NCI-H1694 (cell line): ENCODE data around the gene SYCE3.
"Not testable (repeated sequence)": the region's sequence is repeated elsewhere in the genome, so short reads cannot be mapped to it uniquely, and the experiment has no call there.

Source experiments
- DNase-seq: peaks from one replicate; lab custom pipeline; 2025; lab: John Stamatoyannopoulos, UW

SYCE3 gene, protein sequence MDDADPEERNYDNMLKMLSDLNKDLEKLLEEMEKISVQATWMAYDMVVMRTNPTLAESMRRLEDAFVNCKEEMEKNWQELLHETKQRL

DNA sequence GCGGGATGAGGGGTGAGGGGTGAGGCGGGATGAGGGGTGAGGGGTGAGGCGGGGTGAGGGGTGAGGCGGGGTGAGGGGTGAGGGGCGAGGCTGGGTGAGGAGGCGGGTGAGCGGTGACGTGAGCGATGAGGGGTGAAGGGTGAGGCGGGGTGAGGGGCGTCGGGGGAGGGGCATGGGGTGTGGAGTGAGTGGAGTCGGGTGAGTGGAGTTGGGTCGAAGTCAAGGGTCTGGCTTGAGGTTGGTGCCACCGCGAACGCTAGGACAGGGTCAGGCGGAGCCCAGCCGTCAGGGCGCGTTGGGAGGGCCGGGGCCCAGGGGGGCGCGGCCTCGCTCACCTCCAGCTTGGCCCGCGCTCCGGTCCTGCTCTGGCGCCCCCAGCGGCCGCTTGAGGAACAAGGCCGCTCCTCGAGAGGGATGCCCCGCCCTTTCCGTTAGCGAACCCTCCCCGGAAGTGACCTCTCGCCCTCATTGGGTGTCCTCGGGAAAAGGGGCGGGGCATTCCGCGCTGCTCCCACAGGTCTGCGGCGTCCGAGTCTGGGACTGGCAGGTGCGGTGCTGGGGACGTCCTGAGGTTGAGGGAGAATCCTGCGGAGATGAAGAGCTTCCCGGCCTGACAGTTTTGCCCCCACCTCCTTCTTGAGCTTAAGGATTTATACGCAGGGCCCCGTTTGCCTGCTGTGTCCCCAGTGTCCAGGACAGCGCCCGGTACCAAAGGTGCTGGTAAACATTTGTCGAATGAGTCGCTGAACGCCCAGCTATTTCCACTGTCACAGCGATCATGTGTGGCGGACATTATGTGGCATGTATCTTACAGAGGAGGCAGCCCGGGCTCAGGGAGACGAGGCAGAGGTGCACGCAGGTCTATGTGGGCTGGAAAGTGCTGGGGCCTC, at the start of gene SYCE3:
Gene SYCE3, minus strand, starts transcription at position 397 of the 890 bp plus-strand sequence. CDS start 6,514 bp downstream, outside the sequence.
- DNase-seq = peak; percentile 95

DNA sequence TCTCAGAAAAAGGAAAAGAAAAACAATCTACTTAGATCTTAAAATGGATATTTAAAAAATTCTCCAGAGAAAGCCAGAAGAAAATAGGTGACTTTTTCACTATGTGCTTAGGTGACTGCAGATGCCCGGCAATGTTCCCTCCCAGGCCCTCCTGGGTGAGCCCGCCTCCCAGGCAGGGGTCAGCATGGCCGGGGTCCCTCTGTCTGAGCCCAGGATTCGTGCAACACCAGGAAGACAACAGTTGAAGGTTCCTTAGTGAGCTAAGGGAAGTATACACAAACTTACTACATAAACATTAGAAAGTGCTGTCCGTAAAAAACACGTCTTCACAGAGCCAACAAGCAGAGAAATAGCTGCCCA, 49.4 kb upstream of the SYCE3 start:
- DNase-seq = no peak

DNA sequence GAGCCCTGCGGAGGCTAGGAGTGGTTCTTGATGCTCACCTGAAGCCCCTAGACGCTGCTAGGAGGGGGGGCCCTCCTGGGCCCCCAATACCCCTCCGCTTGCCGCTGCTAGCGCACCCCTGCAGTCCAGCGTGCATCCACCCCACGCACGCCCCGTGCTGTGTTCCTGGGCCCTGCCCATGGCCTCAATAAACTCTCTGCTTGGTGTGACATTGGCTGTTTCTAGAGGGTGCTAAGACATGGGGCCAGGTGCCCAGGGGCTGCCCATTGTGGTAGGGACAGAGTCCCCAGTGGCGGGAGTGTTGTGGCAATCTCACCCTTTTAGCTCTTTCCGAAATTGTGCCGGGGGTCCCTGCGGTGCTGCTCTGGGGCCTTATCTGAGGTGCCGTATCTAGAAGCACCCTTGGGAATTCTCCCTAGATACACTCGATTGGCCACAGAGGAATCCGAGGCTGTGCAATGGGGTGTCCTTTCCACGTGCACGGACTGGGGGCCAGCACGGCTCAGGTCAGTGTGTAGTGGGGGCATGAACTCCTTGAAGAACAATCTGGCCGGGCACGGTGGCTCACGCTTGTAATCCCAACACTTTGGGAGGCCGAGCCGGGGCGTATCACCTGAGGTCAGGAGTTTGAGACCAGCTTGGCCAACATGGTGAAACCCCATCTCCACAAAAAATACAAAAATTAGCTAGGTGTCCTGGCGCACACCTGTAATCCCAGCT, 48.8 kb upstream of the SYCE3 start:
- DNase-seq = no peak

DNA sequence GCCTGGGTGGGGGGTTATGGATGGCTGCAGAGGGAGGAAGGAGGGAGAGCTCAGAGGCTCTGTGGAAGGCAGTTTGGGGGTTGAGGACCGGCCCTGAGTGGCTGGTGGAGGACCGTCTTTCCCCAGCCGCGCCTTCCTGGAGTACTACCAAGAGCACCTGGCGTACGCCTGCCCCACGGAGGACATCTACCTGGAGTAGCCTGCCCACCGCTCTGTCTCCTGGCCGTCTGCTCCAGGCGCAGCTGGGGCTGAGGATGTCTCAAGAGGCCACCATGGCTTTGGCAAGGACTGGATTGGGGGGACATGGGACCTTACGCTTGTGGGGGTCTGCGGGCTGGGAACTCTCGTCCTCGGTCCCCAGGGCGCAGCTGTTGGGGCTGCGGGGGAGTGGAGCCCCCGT, 47.9 kb upstream of the SYCE3 start:
- DNase-seq = no peak

DNA sequence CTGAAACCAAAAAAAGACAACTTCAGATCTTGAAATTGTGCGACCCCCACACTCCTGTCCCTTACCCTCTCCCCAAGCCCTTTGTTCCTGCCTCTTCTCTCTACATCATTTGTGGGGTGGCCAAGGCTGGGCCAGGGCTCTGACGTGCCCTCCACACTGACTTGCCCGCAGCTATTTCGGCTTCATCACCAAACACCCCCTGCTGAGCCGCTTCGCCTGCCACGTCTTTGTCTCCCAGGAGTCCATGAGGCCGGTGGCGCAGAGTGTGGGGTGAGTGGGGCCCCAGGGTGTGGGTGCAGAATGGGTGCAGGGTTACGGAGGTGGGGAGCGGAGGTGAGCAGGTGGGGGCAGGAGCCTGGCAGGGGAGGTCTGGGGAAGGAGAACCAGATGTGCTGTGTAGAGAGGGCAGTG, 47.3 kb upstream of the SYCE3 start:
- DNase-seq = no peak

DNA sequence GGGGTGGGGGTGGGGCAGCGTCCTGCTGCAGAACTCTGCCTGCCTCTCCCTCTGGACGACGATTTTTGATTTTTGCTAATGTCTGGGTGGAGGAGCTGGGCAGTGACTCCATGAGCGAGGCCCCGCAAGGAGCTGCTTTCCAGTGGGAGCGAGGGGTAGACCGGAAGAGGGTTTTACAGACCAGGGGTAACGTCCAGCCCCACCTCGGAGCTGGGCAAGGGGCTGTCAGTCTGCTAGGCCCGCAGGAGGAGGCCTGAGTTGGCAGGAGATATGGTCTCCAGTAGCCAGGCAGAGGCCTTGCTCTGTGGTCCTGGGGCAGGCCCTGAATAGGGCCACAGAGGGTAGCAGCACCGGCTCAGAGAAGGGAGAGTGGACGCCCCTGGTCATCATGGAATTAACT, 46.9 kb upstream of the SYCE3 start:
- no peak for DNase-seq

DNA sequence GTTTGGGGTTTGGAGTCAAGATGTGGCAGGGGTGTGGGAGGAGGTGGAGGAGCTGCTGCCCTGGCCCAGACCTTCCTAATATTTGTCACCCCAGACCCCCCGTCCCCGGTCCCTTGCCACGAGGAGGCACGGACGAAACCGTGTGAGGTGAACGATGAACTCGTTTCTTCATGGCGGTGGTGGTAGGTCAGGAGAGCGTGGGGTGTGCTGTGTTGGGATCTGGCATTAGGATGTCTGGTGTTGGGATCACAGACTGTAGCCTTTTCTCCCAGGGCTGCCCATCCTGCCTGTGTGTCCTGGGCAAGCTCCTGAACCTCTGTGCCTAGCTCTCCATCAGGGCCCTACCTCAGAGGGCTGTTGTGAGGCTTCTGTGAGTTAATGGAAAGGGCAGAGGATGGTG, 46.3 kb upstream of the SYCE3 start:
- DNase-seq = no peak

DNA sequence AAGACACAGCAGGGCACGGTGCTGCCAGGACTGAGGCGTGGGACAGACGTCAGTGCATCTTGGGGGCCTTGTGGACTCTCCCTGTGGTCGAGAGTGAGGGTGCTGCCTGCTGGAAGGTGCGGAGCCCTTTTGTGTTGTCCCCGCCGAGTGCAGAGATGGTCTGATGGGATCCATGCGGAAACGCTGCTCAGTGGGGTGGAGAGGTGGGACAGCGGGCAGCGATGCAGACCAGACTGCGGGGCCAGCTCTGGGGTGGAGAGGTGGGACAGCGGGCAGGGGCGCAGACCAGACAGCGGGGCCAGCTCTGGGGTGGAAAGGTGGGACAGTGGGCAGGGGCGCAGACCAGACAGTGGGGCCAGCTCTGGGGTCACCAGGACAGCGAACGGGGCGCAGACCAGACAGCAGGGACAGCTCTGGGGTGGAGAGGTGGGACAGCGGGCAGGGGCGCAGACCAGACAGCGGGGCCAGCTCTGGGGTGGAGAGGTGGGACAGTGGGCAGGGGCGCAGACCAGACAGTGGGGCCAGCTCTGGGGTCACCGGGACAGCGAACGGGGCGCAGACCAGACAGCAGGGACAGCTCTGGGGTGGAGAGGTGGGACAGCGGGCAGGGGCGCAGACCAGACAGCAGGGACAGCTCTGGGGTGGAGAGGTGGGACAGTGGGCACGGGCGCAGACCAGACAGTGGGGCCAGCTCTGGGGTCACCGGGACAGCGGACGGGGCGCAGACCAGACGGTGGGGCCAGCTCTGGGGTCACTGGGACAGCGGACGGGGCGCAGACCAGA, 45.5 kb upstream of the SYCE3 start:
- not testable (repeated sequence) for DNase-seq

DNA sequence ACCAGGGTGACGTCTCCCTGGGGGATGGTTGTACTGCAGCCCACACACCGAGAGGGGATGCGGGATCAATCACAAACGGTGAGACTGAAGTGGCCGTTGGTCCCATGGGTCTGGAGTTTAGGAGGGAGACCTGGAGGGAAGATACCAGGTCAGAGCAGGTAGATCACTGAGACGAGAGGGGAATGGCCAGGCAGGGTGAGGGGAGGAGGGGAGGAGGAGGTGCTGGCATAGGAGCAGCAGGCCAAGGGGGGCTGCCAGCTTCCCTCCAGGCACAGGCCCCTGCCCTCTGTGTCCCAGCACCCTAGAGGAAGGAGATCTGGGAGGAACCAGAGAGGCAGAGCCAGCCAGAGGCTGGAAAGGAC, 44.9 kb upstream of the SYCE3 start:
- DNase-seq = no peak

DNA sequence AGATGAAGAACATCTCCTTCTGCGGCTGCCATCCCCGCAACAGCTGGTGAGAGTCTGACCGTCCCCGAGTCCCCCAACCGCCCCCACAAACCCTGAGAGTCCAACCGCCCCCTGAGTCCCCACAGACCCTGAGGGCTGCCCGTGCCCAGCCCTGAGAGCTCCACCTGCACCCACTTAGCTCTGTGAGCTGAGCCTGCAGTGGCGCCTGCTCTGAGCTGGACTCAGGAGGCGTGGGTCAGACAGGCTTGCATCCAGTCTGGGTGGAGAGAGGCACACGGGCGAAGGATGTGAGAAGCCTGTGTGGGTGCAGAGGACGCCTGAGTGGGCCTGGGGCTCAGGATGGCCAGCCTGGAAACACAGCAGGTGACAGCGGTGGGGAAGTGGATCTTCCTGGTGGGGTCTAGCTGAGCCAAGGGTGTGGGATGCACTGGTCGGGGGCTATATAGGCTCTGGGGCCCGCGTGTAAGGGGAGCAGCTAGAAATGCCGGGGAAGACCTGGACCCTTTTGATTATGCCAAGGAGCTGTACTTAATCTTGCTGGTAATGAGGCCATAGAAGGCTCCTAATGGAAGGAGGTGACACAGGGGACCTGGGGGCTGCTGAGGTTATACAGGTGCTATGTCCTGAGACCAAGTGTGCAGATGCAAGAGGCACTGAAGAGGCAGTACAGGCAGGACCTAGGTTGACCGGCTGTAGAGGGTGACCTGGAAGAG, 44.4 kb upstream of the SYCE3 start:
- DNase-seq = no peak

DNA sequence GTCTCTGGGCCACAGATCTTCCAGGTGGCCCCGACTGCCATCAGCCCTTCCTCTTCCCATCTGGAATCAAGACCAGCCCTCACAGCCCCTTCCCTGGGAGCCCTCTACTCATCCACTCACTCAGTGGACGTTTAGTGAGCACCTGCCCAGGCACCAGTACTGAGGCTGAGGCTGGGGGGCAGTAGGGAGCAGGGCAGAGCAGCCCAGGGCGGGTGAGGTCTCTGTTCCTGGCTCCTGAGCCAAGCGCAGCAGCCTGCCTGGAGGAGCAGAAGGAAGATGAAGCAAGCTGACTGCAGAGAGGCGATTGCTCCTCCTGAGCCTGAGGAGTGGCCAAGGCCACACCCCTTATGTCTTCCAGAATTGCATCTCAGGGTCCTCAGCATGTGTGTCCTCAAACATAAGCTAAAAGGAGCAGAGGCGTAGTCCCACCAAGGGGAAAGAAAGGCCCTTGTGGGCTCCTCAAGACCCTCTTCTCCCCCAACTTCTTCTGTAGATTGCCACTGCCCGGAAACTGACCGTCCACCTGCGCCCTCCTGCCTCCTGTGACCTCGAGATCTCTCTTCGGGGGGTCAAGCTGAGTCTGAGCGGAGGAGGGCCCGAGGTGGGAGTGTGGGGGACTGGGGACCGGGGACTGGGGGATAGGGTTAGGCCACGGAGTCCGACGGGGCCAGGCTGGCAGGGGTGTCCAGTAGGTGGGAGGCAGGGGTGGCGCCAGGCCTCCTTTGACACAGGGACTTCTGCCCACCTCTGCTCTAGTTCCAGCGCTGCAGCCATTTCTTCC, 43.6 kb upstream of the SYCE3 start:
- DNase-seq = no peak

DNA sequence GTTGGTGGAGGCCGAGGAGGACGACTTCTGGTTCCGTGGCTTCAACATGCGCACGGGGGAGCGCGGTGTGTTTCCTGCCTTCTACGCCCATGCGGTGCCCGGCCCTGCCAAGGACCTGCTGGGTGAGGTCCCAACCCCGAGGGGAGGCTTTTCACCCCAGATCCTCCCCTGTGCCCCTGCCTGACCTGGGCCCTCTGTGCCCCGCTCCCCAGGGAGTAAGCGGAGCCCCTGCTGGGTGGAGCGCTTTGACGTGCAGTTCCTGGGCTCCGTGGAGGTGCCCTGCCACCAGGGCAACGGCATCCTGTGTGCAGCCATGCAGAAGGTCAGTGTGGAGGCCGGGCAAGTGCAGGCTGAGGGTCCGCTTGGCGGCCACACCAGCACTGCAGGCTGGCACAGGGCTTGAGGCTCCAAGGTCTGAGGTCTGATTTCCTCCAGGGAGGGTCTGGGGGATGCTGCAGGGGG, 42.9 kb upstream of the SYCE3 start:
- no peak for DNase-seq

DNA sequence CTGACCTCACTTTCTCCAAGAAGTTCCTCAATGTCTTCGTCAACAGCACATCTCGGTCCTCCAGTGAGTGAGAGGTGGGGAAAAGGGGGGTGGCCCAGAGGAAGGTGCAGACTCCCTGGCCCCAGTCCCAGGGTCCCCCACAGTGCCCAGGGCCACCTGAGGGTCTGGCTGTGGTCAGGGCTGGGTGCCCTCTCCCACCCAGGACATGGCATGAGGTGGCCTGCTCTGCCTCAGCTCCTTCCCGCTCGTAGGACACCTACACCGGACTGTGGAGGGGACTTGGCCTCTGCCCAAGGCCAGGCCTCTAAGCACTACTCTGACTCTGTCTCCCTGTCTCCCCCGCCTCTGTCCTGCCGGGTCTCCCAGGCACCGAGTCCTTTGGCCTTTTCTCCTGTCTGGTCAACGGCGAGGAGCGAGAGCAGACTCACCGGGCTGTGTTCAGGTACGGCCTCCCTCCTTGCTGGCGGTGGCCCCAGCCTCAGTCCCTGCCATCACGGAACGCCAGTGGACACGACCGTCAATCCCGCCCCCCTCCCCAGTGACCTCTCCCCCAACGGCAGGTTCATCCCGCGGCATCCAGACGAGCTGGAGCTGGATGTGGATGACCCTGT, 42.4 kb upstream of the SYCE3 start:
- DNase-seq = no peak

DNA sequence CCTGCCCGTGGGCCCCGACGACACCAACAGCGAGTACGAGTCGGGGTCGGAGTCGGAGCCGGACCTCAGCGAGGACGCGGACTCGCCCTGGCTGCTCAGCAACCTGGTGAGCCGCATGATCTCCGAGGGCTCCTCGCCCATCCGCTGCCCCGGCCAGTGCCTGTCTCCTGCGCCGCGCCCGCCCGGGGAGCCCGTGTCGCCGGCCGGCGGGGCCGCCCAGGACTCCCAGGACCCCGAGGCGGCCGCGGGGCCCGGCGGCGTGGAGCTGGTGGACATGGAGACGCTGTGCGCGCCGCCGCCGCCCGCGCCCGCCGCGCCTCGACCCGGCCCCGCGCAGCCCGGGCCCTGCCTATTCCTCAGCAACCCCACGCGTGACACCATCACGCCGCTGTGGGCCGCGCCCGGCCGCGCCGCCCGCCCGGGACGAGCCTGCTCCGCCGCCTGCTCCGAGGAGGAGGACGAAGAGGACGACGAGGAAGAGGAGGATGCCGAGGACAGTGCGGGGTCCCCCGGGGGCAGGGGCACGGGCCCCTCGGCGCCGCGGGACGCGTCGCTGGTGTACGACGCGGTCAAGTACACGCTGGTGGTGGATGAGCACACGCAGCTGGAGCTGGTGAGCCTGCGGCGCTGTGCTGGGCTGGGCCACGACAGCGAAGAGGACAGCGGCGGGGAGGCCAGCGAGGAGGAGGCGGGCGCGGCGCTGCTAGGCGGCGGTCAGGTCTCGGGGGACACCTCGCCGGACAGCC, 41.7 kb upstream of the SYCE3 start:
- no peak for DNase-seq

DNA sequence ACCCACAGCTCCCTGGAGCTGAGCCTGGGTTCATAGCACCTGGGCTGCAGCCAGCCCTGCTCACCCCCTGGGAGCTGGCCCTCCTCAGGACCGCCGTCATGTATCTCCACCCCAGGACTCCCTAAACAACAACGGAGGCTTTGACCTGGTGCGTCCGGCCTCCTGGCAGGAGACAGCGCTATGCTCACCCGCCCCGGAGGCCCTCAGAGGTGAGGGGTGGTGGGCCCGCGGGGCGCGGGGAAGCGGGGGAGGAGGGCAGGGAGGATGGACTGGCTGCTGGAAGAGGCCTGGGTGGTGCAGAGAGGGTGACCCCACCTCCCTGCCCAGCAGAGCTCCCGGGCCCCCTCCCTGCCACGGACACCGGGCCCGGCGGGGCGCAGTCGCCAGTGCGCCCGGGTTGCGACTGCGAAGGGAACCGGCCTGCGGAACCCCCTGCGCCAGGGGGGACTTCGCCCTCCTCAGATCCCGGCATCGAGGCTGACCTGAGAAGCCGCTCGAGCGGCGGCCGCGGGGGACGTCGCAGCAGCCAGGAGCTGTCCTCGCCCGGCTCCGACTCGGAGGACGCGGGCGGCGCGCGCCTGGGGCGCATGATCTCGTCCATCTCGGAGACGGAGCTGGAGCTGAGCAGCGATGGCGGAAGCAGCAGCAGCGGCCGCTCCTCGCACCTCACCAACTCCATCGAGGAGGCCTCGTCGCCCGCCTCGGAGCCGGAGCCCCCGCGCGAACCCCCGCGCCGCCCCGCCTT, 41.0 kb upstream of the SYCE3 start:
- DNase-seq = no peak

DNA sequence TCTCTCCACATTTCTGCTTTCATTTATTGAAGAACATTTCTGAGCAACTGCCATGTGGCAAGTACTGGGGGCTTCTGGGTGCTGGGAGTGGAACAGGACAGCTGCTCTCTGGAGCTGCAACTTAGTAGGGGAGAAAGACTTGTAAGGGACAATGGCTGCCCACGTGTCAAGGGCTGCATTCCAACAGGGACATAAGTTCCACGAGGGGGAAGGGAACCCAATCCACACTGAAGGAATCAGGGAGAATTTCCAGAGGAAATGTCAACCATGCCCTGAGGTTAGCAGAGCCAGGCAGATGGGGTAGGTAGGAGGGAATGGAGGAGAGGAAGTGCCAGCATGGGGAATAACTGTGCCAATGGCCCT, 39.6 kb upstream of the SYCE3 start:
- no peak for DNase-seq

DNA sequence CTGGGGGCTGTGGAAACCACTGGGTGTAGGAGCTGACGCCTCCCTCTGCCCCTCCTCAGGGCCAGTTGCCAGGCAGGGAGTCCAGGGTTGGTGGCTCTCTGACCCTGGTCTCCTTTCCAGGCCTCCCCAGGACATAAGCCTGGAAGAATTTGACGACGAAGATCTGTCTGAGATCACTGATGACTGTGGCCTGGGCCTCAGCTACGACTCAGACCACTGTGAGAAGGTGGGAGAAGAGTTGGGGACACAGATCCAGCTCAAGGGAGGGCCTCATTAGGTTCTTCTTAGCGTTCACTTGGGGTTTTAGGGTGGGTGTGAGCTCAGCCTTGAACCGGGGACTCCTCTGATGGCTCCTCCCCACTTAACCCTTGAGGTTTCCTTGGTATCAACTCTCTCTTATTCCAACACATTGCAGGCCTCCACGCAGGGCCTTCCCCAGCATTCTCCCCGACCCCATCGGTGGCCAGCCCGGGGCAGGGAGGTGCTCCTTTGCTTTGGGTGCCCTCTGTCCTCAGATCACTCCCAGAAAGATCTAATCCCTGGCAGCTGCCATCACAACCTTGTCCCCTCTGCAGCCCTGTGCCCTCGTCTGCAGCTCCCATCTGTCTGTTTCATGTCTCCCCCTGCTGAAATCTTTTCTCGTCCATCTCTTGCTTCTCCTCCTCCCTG, 39.1 kb upstream of the SYCE3 start:
- DNase-seq = no peak

DNA sequence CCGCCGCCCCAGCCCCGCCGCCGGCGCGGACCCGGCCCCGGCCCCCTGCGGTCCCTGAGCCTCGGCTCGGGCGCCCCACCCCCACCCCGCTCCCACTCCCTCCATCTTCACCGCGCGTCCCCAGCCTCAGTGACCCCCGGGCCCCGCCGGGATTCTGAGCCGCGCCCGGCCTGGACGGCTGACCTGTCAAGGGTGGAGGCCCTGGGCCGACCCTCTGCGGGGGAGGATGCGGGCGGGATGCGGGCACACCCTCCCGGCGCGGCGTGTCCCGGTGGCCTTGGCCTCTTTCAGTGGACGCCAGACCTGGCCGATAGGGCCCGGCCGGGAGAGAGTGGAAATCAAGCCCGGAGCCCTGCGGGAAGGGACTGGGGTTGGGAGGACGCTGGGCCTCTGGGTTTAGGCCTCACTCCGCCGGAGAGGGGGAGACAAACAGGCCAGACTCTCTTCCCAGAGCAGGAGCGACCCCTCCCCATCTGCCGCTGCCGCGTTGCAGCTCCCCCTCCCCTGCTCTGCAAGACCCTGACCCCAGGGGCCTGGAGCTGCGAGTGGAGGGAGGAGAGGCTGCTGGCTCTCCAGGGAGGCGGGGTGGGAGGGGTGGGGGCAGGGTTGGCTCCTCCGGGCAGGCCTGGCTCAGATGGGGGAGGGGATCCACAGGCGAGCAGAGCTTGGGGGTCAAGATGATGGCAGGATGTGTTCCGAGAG, 38.4 kb upstream of the SYCE3 start:
- no peak for DNase-seq
